Esophagus squamous epithelium (tissue), 5 donors: ENCODE measurements around the gene LZTS3. TPM values are rescaled to one million over a fixed set of nuclear protein-coding genes. Genes with fewer than 3 reads are reported as not detected.

Experiments used
- DNase-seq: peaks from one replicate; lab custom pipeline; 2025; lab: John Stamatoyannopoulos, UW
- H3K27ac ChIP-seq, 4 donors: fragments of 200-600 bp; sonication (generic); one replicate each; pipeline ENCODE4 v1.5.1; 2016 to 2019; ENCODE audit warnings: mild to moderate bottlenecking in 1 of 4
- H3K27me3 ChIP-seq, 4 donors: fragments of 200-600 bp; sonication (generic); 1 replicate in 3 of 4; 2 replicates in 1 of 4; pipeline versions ENCODE4 v1.5.1 to v1.6.0; 2017 to 2021; ENCODE audit warnings: antibody characterized with exemption in 1 of 4
- H3K36me3 ChIP-seq, 3 donors: fragments of 200-600 bp; sonication (generic); one replicate each; pipeline ENCODE4 v1.5.1; 2016 to 2019
- H3K4me1 ChIP-seq, 3 donors: fragments of 200-600 bp; sonication (generic); one replicate each; pipeline ENCODE4 v1.5.1; 2017 to 2019
- H3K4me3 ChIP-seq, 4 donors: fragments of 200-600 bp; sonication (generic); 1 replicate in 3 of 4; 2 replicates in 1 of 4; pipeline ENCODE4 v1.5.1; 2016 to 2019; ENCODE audit warnings: mild to moderate bottlenecking in 2 of 4, moderate library complexity in 1 of 4
- H3K9me3 ChIP-seq, 3 donors: fragments of 200-600 bp; sonication (generic); one replicate each; pipeline ENCODE4 v1.5.1; 2016 to 2019
- POLR2A ChIP-seq, 4 donors: fragments of 450-650 bp; IDR thresholded peaks; one replicate each; pipeline ENCODE4 v1.6.1; 2017; ENCODE audit warnings: antibody characterized with exemption in 4 of 4, mild to moderate bottlenecking in 4 of 4, moderate library complexity in 3 of 4
- WGBS, 2 donors: methylation state at CpG; one replicate each; pipeline ENCODE4 v1.1.5; 2018; 5-methylcytosine and 5-hydroxymethylcytosine counted together
- intact Hi-C: fragments of 100-400 bp; cut with DNase I; formaldehyde crosslinking; loops from one replicate; pipeline ENCODE4 v1.15.0; 2022
- total RNA-seq, 4 donors: library from RNA; depleted of rRNA; stranded (reverse); fragments of >200 nt; gene quantifications; one replicate each; pipeline ENCODE4 v1.1.0, GENCODE V29; 2016
- TF ChIP-seq, protein P1 (sequence below), 6 experiments: fragments of 450-650 bp in 4 of 6; fragments of 200-600 bp in 2 of 6; sonication (generic) in 2 of 6; IDR thresholded peaks; one replicate each; pipeline ENCODE4 v1.5.1; 2016 to 2019; ENCODE audit warnings: antibody characterized with exemption in 6 of 6, mild to moderate bottlenecking in 4 of 6, moderate library complexity in 4 of 6
- donor health status: DM: yes; HTN: yes; CAD: no.

The LZTS3 gene
- total RNA-seq, 4 donors from 2014 or later, result 1.1 to 6.3 (median 4.4) TPM

GRCh38 chr20:3195590-3196237 is 22.4 kb upstream of the LZTS3 start:
- H3K27ac ChIP-seq, result no peak overlapping the region
- H3K4me3 ChIP-seq, result no peak overlapping the region
- 86% methylated on average over 7 of the region's 7 CpGs for WGBS, 2 donors
- TF ChIP-seq, protein P1, sequence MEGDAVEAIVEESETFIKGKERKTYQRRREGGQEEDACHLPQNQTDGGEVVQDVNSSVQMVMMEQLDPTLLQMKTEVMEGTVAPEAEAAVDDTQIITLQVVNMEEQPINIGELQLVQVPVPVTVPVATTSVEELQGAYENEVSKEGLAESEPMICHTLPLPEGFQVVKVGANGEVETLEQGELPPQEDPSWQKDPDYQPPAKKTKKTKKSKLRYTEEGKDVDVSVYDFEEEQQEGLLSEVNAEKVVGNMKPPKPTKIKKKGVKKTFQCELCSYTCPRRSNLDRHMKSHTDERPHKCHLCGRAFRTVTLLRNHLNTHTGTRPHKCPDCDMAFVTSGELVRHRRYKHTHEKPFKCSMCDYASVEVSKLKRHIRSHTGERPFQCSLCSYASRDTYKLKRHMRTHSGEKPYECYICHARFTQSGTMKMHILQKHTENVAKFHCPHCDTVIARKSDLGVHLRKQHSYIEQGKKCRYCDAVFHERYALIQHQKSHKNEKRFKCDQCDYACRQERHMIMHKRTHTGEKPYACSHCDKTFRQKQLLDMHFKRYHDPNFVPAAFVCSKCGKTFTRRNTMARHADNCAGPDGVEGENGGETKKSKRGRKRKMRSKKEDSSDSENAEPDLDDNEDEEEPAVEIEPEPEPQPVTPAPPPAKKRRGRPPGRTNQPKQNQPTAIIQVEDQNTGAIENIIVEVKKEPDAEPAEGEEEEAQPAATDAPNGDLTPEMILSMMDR (IDR thresholded peaks at IDR 0.05), result no peak
- no peak for TF ChIP-seq POLR2A (IDR thresholded peaks at IDR 0.05)
- H3K4me1 ChIP-seq, result no peaks in the 10 kb centered on the region
- peaks cover 44 to 100% (median 62%) of the 10 kb centered on the region in 3 donors for H3K36me3 ChIP-seq
- no peak for DNase-seq
- no peaks in the 10 kb centered on the region for H3K27me3 ChIP-seq
- intact Hi-C loops, result no loop called here
- H3K9me3 ChIP-seq, result no peaks in the 10 kb centered on the region

DNA sequence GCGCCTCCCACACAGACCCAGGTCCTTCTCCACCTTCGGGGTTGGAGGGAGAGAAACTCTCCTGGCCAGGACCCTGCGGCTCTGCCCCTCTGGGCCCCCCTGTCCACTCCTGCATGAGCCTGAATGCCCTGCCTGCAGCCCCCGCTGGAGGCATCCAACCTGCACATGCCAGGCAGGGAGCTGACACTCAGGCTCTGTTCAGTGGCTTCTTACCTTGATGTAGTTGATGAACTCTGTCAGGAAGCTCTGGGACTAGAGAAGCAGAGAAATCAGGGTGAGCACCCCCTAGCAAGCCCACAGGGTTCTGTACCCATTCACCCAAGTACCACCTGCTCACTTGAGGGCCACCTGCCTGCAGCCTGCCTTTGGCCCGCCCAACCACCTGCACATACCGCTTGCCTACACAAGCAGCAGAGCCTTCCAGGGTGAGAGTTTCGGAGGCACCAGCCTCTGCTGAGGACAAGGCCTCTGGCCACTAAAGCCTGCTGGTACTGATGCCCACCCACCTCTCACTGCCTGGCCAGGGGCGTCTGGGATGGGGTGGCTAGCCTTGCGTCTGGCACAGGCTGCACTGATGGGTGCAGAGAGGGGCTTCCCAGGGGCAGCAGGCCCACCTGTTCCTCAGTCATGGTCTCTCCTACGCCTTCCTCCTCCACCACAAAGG is 21.4 kb upstream of the LZTS3 start:
- WGBS, 2 donors, result 90 to 92% methylated on average over 4 to 6 of the region's 10 CpGs
- no peaks in the 10 kb centered on the region for H3K27me3 ChIP-seq
- H3K4me3 ChIP-seq, result no peak overlapping the region
- H3K9me3 ChIP-seq, result no peaks in the 10 kb centered on the region
- H3K4me1 ChIP-seq, result no peaks in the 10 kb centered on the region
- no peak for DNase-seq
- TF ChIP-seq, protein P1 (IDR thresholded peaks at IDR 0.05), result no peak
- no peak for TF ChIP-seq POLR2A (IDR thresholded peaks at IDR 0.05)
- intact Hi-C loops, result no loop called here
- no peak overlapping the region for H3K27ac ChIP-seq
- peaks cover 42 to 100% (median 60%) of the 10 kb centered on the region in 3 donors for H3K36me3 ChIP-seq

- TF ChIP-seq POLR2A (IDR thresholded peaks at IDR 0.05), result no peak
- TF ChIP-seq, protein P1 (IDR thresholded peaks at IDR 0.05), result no peak
- WGBS, 2 donors, result 91 to 97% methylated on average over 6 to 13 of the region's 14 CpGs
- DNase-seq, result no peak
- peaks cover 36 to 100% (median 53%) of the 10 kb centered on the region in 3 donors for H3K36me3 ChIP-seq
- intact Hi-C loops, result no loop called here
- no peak overlapping the region for H3K4me3 ChIP-seq
- no peaks in the 10 kb centered on the region for H3K4me1 ChIP-seq
- H3K27ac ChIP-seq, result no peak overlapping the region
- no peaks in the 10 kb centered on the region for H3K27me3 ChIP-seq
- H3K9me3 ChIP-seq, result no peaks in the 10 kb centered on the region
Observed at GRCh38 chr20:3193806-3194616, 20.7 kb upstream of the LZTS3 start.

- H3K27me3 ChIP-seq, result no peaks in the 10 kb centered on the region
- DNase-seq, result no peak
- WGBS, 2 donors, result 89 to 95% methylated on average over 17 to 18 of the region's 18 CpGs
- H3K9me3 ChIP-seq, result no peaks in the 10 kb centered on the region
- intact Hi-C loops, result no loop called here
- no peak for TF ChIP-seq POLR2A (IDR thresholded peaks at IDR 0.05)
- TF ChIP-seq, protein P1 (IDR thresholded peaks at IDR 0.05), result no peak
- H3K36me3 ChIP-seq, result peaks cover 36 to 96% (median 53%) of the 10 kb centered on the region in 3 donors
- H3K4me3 ChIP-seq, result no peak overlapping the region
- no peaks in the 10 kb centered on the region for H3K4me1 ChIP-seq
- H3K27ac ChIP-seq, result no peak overlapping the region
Observed at GRCh38 chr20:3192226-3193015, 19.1 kb upstream of the LZTS3 start.
